ENCODE measurements around the gene HUNK.

Gene HUNK

DNA sequence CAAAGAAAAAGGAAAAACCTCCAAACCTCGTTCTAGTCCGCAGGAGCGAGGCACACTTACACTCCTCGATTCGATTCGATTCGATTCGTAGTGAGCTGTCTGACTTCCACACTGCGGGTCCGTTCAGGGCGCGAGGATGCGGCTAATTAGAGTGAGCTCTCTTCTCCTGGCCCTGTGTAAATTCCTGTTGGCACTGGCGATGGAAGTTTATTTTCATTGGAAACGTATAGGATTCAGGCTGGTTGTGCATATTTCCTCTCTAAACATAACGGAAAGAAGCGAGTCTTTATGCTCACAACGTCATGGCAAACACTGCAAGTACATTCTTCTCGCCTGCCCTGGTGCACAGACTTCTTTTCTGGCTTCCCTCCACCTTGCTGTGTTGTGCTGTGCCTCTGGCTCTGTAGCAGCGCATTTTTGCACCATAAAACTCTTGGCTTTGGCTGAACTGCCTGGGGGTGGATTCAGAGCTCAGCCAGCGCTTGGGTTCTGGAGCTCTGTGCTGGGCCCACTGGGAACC lies 2.7 kb downstream of the HUNK start:
- Histone ChIP-seq H3K4me1 (ENCODE audit: control insufficient read depth, low read length) (peaks cover 15% of the 10 kb centered on the region), H3F3A (ENCODE audit: control insufficient read depth, insufficient read depth) (no peaks in the 10 kb centered on the region), H3K27me3 (ENCODE audit: control insufficient read depth, low read length) (peaks cover 14% of the 10 kb centered on the region), H3K36me3 (ENCODE audit: control insufficient read depth, low read length) (no peaks in the 10 kb centered on the region), H4K20me1 (ENCODE audit: control insufficient read depth, insufficient read depth, low read depth, low read length) (peaks cover 3% of the 10 kb centered on the region; the same call in 1 of the 2 replicates), H3K9me2 (replicated peaks; ENCODE audit: control insufficient read depth, low read length) (no peaks in the 10 kb centered on the region), H3K4me3 (ENCODE audit: low read length) (no peak overlapping the region), H3K9me3 (ENCODE audit: control insufficient read depth, insufficient read depth, low read length) (no peaks in the 10 kb centered on the region), H3K79me2 (ENCODE audit: control insufficient read depth, low read length) (peaks cover 8% of the 10 kb centered on the region), H3K4me2 (ENCODE audit: low read length) (no peak overlapping the region; the same call in 1 of the 2 replicates), H3K27ac (ENCODE audit: low read depth, low read length) (no peak overlapping the region)
- no peak for TF ChIP-seq EZH2phosphoT487 (IDR thresholded peaks at IDR 0.05; ENCODE audit: borderline replicate concordance, low read length)
- TF ChIP-seq, protein P1, sequence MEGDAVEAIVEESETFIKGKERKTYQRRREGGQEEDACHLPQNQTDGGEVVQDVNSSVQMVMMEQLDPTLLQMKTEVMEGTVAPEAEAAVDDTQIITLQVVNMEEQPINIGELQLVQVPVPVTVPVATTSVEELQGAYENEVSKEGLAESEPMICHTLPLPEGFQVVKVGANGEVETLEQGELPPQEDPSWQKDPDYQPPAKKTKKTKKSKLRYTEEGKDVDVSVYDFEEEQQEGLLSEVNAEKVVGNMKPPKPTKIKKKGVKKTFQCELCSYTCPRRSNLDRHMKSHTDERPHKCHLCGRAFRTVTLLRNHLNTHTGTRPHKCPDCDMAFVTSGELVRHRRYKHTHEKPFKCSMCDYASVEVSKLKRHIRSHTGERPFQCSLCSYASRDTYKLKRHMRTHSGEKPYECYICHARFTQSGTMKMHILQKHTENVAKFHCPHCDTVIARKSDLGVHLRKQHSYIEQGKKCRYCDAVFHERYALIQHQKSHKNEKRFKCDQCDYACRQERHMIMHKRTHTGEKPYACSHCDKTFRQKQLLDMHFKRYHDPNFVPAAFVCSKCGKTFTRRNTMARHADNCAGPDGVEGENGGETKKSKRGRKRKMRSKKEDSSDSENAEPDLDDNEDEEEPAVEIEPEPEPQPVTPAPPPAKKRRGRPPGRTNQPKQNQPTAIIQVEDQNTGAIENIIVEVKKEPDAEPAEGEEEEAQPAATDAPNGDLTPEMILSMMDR (IDR thresholded peaks at IDR 0.05; ENCODE audit: low read depth, low read length, poor library complexity, severe bottlenecking), result no peak

DNA sequence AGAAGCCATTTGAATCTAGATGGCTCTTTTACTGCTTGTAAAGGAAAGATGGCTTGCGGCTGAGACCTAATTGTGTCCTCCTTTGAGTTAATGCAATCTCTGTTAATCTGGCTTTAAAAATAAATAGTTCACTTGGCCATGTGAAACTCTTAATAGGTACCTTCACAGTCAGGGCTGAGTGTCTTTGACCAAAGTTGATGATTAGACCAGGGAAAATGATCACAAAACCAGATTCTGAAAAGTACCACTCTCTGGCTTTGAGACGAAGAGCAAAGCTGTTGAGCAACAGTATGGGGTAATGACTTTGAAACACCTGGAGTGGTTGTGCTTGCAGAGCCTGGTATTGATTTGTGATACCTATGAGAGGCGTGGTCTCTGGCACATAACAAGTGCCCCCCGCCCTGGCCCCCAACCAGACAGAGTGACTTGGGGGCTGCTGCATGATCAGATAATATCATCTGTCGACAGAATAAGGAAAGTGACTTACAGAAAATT lies 4.7 kb downstream of the HUNK start:
- H3K4me2 ChIP-seq (ENCODE audit: low read length), result no peak overlapping the region
- no peaks in the 10 kb centered on the region for H3F3A ChIP-seq (ENCODE audit: control insufficient read depth, insufficient read depth)
- no peaks in the 10 kb centered on the region for H3K9me3 ChIP-seq (ENCODE audit: control insufficient read depth, insufficient read depth, low read length)
- no peak overlapping the region for H3K27ac ChIP-seq (ENCODE audit: low read depth, low read length)
- H4K20me1 ChIP-seq (ENCODE audit: control insufficient read depth, insufficient read depth, low read depth, low read length), result peaks cover 3% of the 10 kb centered on the region; the same call in 1 of the 2 replicates
- TF ChIP-seq, protein P1 (IDR thresholded peaks at IDR 0.05; ENCODE audit: low read depth, low read length, poor library complexity, severe bottlenecking), result no peak
- no peak for TF ChIP-seq EZH2phosphoT487 (IDR thresholded peaks at IDR 0.05; ENCODE audit: borderline replicate concordance, low read length)
- peaks cover 8% of the 10 kb centered on the region for H3K79me2 ChIP-seq (ENCODE audit: control insufficient read depth, low read length)
- no peaks in the 10 kb centered on the region for H3K36me3 ChIP-seq (ENCODE audit: control insufficient read depth, low read length)
- no peaks in the 10 kb centered on the region for H3K9me2 ChIP-seq (replicated peaks; ENCODE audit: control insufficient read depth, low read length)
- H3K4me3 ChIP-seq (ENCODE audit: low read length), result no peak overlapping the region
- H3K4me1 ChIP-seq (ENCODE audit: control insufficient read depth, low read length), result peaks cover 7% of the 10 kb centered on the region
- H3K27me3 ChIP-seq (ENCODE audit: control insufficient read depth, low read length), result peaks cover under 1% of the 10 kb centered on the region

DNA sequence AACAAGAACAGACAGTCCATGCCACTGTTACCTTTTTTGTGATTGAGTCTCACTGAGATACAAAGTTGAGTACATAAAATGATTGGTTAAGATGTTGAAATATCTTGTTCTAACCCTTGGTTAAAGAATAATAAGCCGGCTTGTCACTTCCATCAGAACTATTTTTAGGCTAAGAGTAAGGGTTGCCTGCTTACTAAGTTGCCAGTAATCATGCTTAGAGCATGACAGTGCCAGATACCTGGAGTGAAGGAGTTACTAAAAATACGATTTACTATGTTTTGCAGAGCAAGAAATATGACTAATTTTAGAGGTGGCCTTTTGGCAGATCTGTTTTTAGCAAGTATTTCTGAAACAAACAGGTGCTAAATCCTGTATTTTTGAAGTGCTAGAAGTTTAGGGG lies 6.0 kb downstream of the HUNK start:
- Histone ChIP-seq H3K4me2 (ENCODE audit: low read length) (no peak overlapping the region), H4K20me1 (ENCODE audit: control insufficient read depth, insufficient read depth, low read depth, low read length) (peaks cover 3% of the 10 kb centered on the region; the same call in 1 of the 2 replicates), H3K9me3 (ENCODE audit: control insufficient read depth, insufficient read depth, low read length) (no peaks in the 10 kb centered on the region), H3F3A (ENCODE audit: control insufficient read depth, insufficient read depth) (no peaks in the 10 kb centered on the region), H3K27me3 (ENCODE audit: control insufficient read depth, low read length) (no peaks in the 10 kb centered on the region), H3K36me3 (ENCODE audit: control insufficient read depth, low read length) (no peaks in the 10 kb centered on the region), H3K4me3 (ENCODE audit: low read length) (no peak overlapping the region), H3K9me2 (replicated peaks; ENCODE audit: control insufficient read depth, low read length) (no peaks in the 10 kb centered on the region), H3K4me1 (ENCODE audit: control insufficient read depth, low read length) (peaks cover 6% of the 10 kb centered on the region; the same call in 1 of the 2 replicates), H3K27ac (ENCODE audit: low read depth, low read length) (no peak overlapping the region), H3K79me2 (ENCODE audit: control insufficient read depth, low read length) (peaks cover 8% of the 10 kb centered on the region)
- TF ChIP-seq, protein P1 (IDR thresholded peaks at IDR 0.05; ENCODE audit: low read depth, low read length, poor library complexity, severe bottlenecking), result no peak
- TF ChIP-seq EZH2phosphoT487 (IDR thresholded peaks at IDR 0.05; ENCODE audit: borderline replicate concordance, low read length), result no peak

Data from DOHH2 (cell line).